Stimulated activated CD4-positive, alpha-beta T cell treated with anti-CD3 and anti-CD28 coated beads, Interleukin-1b, Interleukin-23, amount 100 ng/mL, for 48 hours (primary cell): ENCODE measurements around the gene DYNC1LI2.
A peak's percentile ranks its signal among the peaks of the same experiment; 100 is the strongest.

Source experiments
- DNase-seq: peaks from one replicate; pipeline ENCODE4 v3.0.0-alpha.2; 2020

DYNC1LI2 gene

GRCh38 chr16:66735891-66736290 is 15.5 kb downstream of the DYNC1LI2 start:
- peak; percentile 23 for DNase-seq

DNA sequence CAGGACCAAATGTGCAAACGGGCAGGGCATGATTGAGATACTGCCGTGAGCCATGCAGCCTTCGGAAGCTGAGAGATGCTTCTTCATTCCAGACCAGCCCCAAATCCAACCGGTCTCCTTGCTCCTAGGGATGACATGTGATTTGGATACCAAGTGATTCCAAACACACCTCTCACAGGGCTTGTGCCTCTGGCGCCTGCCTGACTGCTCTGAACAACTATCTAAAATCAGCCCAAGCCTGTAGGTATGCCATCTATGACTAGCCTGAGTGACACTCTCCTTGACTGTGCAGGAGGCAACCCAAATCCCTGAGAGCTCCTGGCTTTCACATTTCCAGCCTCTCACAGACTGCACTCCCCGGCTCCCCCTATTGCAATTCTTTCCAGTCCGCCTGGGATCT is 20.3 kb downstream of the DYNC1LI2 start:
- no peak for DNase-seq

GRCh38 chr16:66728804-66729203 is 22.6 kb downstream of the DYNC1LI2 start:
- DNase-seq = no peak

DNA sequence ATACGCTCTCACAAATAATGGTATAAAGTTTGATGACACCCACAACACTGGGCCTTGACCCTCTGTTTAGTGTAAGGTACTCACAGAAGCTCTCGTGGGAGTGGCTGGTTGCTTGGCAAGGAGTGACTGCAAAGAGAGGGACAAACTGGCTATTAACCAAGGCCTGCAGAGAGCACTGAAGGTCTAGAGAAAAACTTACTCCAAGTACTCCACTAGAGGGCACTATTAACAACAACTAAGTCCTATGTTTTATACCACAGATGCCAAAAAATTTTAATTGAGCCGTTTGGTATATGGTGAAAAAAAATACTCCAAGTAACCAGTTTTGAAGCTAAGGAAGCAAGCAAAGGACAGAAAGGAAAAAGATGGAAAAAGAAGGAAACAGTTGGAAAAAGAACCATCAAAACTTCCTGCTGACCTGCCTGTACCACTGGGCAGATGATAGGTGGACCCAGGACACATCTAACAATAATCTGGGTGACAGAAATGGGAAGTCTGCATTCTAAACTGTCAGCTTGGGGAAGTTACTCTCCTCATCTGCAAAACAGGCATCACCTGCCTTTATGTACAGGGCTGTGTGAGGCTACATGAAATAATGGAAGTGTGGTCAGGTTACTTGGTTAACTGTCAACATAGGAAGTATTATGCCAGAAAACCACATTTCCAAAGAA is 23.2 kb downstream of the DYNC1LI2 start:
- DNase-seq = no peak

DNA sequence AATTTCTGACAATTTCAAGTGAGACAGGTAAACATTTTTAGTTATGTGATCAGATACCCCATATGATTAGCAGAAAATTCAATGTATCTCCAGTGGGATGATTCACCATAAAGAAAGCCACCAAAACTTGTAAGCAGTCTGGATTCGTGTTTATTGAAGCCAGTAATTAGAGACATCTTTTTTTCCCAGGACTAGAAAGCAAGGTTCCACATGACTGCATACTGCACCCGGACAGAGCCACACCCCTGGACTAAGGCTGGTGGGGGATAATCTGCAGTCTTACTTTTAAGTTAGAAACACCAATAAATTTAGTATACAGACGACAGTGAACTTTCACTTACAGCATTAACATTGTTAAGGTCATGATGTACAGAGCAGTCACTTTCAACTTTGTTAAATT is 30.6 kb downstream of the DYNC1LI2 start:
- DNase-seq = no peak

- no peak for DNase-seq
Measured at GRCh38 chr16:66719246-66719645, 32.2 kb downstream of the DYNC1LI2 start.

- DNase-seq = no peak
Measured at GRCh38 chr16:66717776-66718175, 33.6 kb downstream of the DYNC1LI2 start.

DNA sequence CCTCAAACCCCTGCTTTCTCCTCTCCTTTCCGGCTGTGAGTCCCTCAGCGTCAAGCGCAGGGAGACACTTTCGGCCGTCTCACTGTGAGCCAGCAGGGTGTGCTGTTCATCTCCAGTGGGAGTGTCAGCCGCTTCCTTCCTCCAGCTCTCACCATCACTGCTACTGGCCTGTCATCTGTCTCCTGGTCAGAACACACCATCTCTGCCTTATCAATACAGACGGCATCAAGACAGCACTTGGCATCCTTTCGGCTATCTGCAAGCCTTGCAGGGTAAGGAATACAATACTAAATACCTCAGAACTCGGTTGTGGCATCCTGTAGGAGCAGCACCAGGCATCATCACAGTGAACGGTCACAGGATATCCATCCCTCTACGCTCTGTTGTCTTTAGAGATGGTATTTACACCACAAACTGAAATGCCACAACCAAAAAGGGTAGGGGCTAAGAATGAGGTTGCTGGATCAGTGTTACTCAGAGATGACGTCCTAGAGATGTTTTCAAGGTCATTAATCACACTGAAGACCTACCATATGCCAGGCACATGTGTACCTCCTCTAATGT is 34.2 kb downstream of the DYNC1LI2 start:
- DNase-seq = no peak

DNA sequence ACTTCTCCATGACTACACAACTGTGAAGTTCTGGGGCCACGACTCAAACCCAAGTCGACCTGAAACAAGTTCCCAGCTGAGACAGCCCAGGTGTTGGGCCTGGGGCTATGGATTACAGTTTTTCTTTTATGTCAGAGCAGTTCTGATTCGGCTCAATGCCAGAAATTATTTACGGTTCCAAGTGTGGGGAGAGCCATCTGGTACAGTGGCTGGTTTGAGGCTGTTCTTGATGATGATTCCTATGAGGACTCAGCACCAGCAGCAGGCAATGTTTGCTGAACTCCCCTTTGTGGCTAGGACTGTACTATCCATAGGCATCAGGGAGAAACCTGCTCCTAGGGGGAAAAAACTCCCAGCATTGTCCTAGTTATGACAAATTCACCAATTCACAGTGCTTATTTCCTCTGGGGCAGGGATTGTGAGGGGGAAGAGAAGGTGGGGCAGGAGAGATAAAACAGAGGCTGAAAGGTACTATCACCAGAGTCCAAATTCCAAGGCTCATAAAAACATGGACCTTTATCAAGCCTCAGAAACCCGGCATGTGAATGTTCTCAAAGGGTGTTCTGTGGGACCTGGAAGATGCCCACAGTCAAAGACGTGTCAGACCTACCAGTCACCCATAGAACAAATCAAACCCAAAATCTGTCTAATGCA is 36.6 kb downstream of the DYNC1LI2 start:
- no peak for DNase-seq

- DNase-seq = no peak
Measured at GRCh38 chr16:66714062-66714461, 37.3 kb downstream of the DYNC1LI2 start.

DNA sequence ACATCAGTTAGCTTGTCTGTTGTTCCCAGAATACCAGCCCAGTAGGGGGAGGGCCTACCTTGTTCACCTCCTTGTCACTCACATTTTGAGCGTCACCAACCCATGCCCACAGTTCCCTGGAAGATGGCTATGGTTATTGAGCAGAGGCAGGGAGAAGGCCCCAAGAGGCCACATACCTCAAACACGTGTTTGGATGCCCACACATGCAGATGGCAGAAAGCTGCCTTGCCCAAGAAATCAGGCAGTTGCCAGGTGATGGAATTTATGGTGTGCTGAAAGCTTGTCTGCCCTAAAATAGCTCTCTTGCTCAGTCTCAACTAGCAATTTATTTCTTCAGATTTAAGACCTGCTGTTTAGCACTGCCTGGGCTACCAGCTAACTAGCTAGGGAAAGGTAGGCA is 38.3 kb downstream of the DYNC1LI2 start:
- no peak for DNase-seq

DNA sequence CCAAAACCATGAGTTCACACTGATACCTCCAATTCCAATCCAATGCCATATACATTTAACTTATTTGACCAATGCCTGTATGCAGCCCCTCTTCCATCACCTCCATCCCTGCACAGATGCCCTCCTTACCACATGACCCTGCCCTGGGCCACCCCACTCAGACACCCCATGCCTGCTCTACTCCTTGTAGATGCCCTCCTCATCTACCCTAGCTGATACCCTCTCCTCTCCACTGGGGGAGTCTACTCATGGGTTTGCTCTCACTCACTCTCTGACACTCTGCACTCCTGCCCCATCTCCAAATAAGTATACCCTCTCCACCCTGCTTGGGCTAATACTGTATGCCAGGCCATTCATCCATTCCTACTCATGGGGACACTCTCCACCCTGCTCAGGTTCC is 38.9 kb downstream of the DYNC1LI2 start:
- DNase-seq = no peak

DNA sequence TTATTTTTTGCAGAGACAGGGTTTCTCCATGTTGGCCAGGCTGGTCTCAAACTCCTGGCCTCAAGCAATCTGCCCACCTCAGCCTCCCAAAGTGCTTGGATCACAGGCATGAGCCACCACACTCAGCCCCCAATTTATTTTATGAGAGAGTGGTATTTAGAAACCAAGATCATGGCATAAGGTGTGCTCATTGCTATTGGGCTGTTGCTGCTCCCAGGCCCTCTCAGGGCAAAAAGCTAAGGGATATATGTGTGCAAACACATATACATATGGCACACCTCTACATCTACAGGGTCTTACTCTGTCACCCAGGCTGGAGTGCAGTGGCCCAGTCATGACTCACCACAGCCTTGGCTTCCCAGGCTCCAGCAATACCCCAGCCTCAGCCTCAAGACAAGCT is 39.8 kb downstream of the DYNC1LI2 start:
- no peak for DNase-seq

- DNase-seq = no peak
Measured at GRCh38 chr16:66706506-66706880, 44.9 kb downstream of the DYNC1LI2 start.

DNA sequence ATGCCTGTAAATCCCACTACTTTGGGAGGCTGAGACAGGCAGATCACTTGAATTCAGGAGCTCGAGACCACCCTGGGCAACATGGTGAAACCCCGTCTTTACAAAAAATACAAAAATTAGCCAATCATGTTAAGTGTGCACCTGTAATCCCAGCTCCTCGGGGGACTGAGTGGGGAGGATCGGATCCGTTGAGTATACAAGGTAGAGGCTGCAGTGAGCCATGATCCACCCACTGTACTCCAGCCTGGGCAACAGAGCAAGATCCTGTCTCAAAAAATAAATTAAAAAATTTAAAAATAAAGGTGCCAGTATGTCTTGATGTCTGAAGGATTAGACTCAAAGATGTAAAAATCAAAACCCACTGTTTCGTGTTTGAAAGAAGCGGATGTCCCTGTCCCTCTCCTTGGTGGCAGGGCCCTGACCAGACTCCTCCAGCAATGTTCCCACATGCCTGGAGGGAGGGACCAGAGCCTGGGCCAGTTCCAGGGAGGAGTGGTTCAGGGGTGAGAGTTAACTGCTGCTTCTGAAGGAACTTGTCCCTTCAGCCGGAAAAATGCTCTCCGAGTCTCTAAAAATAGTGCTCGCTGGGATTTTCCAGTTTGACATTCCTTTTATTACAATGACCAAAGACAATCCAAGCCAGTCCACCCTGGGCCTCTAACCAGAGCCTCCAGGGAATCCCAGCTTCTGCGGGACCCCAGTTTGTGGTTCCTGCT is 45.5 kb downstream of the DYNC1LI2 start:
- DNase-seq = no peak

- DNase-seq = no peak
Measured at GRCh38 chr16:66703406-66704215, 47.8 kb downstream of the DYNC1LI2 start.

GRCh38 chr16:66701516-66701915 is 49.9 kb downstream of the DYNC1LI2 start:
- DNase-seq = no peak

DNA sequence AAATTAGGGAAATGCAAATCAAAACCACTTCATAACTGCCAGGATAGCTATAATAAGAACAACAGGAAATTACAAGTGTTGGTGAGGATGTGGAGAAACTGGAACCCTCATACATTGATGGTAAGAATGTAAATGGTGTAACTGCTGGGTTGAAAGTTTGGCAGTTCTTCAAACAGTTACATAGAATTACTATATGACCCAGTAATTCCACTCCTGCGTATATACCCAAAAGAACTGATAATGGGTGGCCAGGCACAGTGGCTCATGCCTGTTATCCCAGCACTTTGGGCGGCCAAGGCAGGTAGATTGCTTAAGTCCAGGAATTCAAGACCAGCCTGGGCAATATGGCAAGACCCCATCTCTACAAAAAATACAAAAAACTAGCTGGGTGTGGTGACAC is 50.4 kb downstream of the DYNC1LI2 start:
- no peak for DNase-seq

- no peak for DNase-seq
Measured at GRCh38 chr16:66699898-66700297, 51.5 kb downstream of the DYNC1LI2 start.

DNA sequence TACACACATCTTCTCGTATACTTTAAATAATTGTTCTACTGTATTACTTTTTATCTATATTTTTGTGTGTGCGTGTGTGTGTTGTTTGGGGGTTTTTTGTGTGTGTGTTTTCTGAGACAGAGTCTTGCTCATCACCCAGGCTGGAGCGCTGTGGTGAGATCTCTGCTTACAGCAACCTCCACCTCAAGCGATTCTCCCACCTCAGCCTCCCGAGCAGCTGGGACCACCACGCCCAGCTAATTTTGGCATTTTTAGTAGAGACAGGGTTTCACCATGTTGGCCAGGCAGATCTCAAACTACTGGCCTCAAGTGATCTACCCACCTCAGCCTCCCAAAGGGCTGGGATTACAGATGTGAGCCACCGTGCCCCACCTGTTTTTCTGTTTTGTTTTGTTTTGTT is 53.4 kb downstream of the DYNC1LI2 start:
- DNase-seq = no peak

- DNase-seq = peak; percentile 62
Measured at GRCh38 chr16:66696669-66697630, 54.5 kb downstream of the DYNC1LI2 start, which contains the start of gene CMTM4. TSS of gene CMTM4 (minus strand) at chr16:66696743. CDS start at chr16:66696525, 218 bp downstream.
